ENCODE results near the gene FMO4. TPM values are rescaled to one million over a fixed set of nuclear protein-coding genes. Genes with fewer than 3 reads are reported as not detected.
"Not testable (repeated sequence)": the region's sequence is repeated elsewhere in the genome, so short reads cannot be mapped to it uniquely, and the experiment has no call there.

FMO4 gene
- total RNA-seq, 3 donors from 2014 or later = 0.83 to 1.8 (median 1.3) TPM

DNA sequence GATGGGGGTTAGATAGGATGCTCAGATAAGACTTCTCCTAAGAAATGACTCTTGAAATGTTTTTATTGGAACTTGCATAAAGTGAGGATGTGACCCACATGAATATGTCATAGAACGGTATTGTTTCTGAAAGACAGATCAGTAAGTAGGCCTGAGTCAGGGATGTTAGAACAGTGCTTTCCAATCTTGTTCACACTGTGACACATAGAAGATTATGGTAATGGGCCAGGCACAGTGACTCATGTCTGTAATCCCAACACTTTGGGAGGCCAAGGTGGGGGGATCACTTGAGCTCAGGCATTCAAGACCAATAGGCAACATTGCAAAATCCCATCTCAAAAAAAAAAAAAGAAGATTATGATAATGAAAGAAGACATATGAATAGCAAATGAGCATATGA, 32.9 kb downstream of the FMO4 start:
- Mint-ChIP-seq H3K36me3 (ENCODE audit: insufficient read depth) (peaks cover 4% of the 10 kb centered on the region), H3K9me3 (peaks cover 13% of the 10 kb centered on the region), H3K4me1 (ENCODE audit: low read depth) (no peaks in the 10 kb centered on the region), H3K4me3 (no peak overlapping the region), H3K27me3 (ENCODE audit: low read depth) (peaks cover 2% of the 10 kb centered on the region)
- DNase-seq (no peak), ATAC-seq (peak; percentile 27 to 54)

DNA sequence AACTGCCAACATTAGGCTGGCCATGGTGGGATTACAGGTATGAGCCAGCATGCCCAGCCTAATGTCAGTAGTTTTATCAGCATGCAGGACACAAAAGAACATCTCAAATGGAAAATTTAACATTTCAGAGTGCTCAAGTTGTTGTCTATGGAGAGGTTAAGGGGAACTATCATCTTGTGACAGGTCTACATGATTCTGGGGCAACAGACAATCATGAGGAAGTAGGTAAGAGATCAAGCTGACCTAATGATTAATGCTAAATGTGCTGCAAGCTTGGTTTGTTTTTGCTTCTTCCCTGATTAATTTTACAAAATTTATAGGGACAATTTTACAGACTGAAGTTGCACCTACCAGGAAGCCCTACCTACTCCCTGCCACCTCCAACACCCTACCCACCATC, 36.6 kb downstream of the FMO4 start:
- Mint-ChIP-seq H3K36me3 (ENCODE audit: insufficient read depth) (no peaks in the 10 kb centered on the region), H3K27me3 (ENCODE audit: low read depth) (peaks cover 5% of the 10 kb centered on the region), H3K4me3 (no peak overlapping the region), H3K4me1 (ENCODE audit: low read depth) (no peaks in the 10 kb centered on the region), H3K9me3 (peaks cover 13% of the 10 kb centered on the region)
- ATAC-seq = no peak
- no peak for DNase-seq

DNA sequence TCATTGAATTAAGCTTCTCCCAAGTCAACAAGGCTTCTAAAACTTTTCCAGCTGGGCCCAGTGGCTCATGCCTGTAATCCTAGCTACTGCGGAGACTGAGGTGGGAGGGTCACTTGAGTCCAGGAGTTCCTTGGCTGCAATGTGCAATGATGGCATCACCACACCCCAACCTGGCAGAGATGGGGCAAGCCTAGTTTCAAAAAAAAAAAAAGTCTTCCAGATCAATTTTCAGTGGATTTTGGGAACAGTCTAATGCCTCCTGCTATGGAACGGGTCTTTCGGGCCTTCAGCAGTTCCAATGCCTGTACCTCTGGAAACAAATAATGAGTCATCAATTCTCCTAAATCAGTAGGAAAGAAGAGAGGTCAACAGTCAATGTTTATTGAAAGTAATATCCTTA, 38.0 kb downstream of the FMO4 start:
- no peaks in the 10 kb centered on the region for H3K4me1 Mint-ChIP-seq (ENCODE audit: low read depth)
- H3K9me3 Mint-ChIP-seq = peaks cover 8% of the 10 kb centered on the region
- ATAC-seq (no peak), DNase-seq (no peak)
- H3K36me3 Mint-ChIP-seq (ENCODE audit: insufficient read depth) = no peaks in the 10 kb centered on the region
- H3K27me3 Mint-ChIP-seq (ENCODE audit: low read depth) = peaks cover 5% of the 10 kb centered on the region
- H3K4me3 Mint-ChIP-seq = no peak overlapping the region

DNA sequence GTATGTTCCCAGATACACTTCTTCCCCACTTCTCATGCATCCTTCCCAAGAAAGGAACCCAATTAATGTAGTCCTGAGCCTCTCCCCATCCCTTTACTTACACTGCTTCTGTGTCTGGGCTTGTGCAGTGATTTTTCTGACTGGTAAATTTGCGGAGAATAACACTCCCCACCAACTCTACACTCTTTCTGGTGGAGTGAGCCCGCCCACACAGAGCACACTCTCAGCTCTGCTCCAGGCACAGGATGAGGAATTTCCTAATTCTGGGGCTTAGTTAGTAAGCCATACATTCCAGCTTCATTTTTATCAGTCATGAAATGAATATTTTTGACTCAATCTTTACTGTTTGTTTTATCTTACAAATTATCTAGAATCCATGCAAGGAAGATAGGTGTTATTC, 38.6 kb downstream of the FMO4 start:
- Mint-ChIP-seq H3K4me3 (no peak overlapping the region), H3K27me3 (ENCODE audit: low read depth) (peaks cover 5% of the 10 kb centered on the region), H3K9me3 (peaks cover 8% of the 10 kb centered on the region), H3K36me3 (ENCODE audit: insufficient read depth) (no peaks in the 10 kb centered on the region), H3K4me1 (ENCODE audit: low read depth) (no peaks in the 10 kb centered on the region)
- DNase-seq (no peak), ATAC-seq (no peak)

DNA sequence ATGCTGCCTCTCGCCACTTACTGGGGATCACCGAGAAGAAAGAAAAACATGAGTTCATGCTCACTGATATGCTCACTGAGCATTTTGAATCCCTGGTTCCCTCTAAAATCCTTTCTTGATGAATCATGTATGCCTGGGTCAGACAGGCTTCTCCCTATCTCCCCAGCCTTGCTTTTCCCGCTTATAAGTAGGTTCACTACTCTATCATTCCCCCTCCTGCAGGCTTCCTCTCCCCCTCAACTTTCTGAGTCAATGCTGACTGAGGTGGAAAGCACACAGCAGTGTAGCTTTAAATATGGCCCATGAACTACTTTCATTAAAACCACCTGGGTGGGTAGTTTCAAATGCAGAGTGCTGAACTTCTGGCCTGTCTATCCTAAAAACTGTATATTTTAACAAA, 41.7 kb downstream of the FMO4 start:
- Mint-ChIP-seq H3K4me3 (no peak overlapping the region), H3K4me1 (ENCODE audit: low read depth) (no peaks in the 10 kb centered on the region), H3K9me3 (peaks cover 6% of the 10 kb centered on the region), H3K36me3 (ENCODE audit: insufficient read depth) (no peaks in the 10 kb centered on the region), H3K27me3 (ENCODE audit: low read depth) (peaks cover 16% of the 10 kb centered on the region)
- ATAC-seq (no peak), DNase-seq (no peak)

DNA sequence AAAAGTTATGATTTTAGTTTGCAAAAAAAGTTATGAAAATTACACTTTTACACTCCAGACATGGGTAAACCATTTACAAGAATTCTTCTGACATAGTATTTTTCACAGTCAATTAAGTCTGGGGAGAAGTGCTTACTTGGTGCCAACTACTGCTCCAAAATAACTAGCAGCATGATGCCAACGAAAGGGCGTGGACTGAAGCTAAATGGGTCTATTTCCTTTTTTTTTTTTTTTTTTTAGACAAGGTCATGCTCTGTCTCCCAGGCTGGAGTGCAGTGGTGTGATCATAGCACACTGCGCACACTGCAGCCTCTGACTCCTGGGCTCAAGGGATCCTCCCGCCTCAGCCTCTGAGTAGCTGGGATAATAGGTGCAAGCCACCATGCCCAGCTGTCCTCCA, 43.2 kb downstream of the FMO4 start:
- Mint-ChIP-seq H3K9me3 (peaks cover 5% of the 10 kb centered on the region), H3K4me1 (ENCODE audit: low read depth) (no peaks in the 10 kb centered on the region), H3K4me3 (no peak overlapping the region), H3K27me3 (ENCODE audit: low read depth) (peaks cover 18% of the 10 kb centered on the region), H3K36me3 (ENCODE audit: insufficient read depth) (no peaks in the 10 kb centered on the region)
- no peak for ATAC-seq
- no peak for DNase-seq

DNA sequence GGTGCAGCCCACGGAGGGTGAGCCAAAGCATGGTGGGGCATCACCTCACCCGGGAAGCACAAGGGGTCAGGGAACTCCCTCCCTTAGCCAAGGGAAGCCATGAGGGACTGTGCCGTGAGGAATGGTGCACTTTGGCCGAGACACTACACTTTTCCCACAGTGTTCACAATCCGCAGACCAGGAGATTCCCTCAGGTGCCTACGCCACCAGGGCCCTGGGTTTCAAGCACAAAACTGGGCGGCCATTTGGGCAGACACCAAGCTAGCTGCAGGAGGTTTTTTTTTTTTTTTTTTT, 45.3 kb downstream of the FMO4 start:
- not testable (repeated sequence) for H3K4me1 Mint-ChIP-seq (ENCODE audit: low read depth); H3K4me3 Mint-ChIP-seq

DNA sequence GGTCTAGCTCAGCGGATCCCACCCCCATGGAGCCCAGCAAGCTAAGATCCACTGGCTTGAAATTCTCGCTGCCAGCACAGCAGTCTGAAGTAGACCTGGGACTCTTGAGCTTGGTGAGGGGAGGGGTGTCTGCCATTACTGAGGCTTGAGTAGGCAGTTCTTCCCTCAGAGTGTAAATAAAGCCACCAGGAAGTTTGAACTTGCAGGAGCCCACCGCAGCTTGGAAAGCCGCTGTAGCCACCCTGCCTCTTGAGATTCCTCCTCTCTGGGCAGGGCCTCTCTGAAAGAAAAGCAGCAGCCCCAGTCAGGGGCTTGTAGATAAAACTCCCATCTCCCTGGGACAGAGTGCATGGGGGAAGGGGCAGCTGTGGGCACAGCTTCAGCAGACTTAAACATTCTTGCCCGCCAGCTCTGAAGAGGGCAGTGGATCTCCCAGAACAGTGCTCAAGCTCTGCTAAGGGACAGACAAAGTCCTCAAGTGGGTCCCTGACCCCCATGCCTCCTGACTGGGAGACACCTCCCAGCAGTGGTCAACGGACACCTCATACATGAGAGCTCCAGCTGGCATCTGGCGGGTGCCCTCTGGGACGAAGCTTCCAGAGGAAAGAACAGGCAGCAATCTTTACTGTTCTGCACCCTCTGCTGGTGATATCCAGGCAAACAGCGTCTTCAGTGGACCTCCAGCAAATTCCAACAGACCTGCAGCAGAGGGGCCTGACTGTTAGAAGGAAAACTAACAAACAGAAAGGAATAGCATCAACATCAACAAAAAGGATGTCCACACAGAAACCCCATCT, 45.9 kb downstream of the FMO4 start:
- not testable (repeated sequence) for ATAC-seq; H3K36me3 Mint-ChIP-seq (ENCODE audit: insufficient read depth); H3K4me3 Mint-ChIP-seq; H3K4me1 Mint-ChIP-seq (ENCODE audit: low read depth); DNase-seq
- Mint-ChIP-seq H3K27me3 (ENCODE audit: low read depth) (peaks cover 15% of the 10 kb centered on the region), H3K9me3 (peaks cover 12% of the 10 kb centered on the region)

More for the DNA sequence above, 45.3 kb downstream of the FMO4 start:
- not testable (repeated sequence) for DNase-seq; H3K36me3 Mint-ChIP-seq (ENCODE audit: insufficient read depth); ATAC-seq
- Mint-ChIP-seq H3K9me3 (peaks cover 12% of the 10 kb centered on the region), H3K27me3 (ENCODE audit: low read depth) (peaks cover 18% of the 10 kb centered on the region)

DNA sequence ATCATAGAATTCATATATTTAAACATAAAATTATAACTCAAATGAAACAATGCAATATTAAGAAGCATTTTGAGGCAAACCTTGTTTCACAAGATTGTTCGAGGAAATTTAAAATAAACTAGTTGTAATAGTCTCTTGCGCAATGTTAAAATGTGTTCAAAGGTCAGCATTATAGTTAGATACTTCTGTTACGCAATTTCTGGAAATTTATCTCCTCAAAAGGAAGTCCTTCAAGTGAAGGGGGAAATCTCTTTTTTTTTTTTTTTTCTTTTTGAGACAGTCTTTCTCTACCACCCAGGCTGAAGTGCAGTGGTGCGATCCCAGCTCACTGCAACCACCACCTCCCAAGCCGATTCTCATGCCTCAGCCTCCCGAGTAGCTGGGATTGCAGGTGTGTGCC, 52.1 kb downstream of the FMO4 start:
- H3K27me3 Mint-ChIP-seq (ENCODE audit: low read depth) = no peaks in the 10 kb centered on the region
- ATAC-seq (no peak), DNase-seq (no peak)
- H3K4me3 Mint-ChIP-seq = no peak overlapping the region
- H3K36me3 Mint-ChIP-seq (ENCODE audit: insufficient read depth) = no peaks in the 10 kb centered on the region
- peaks cover 11% of the 10 kb centered on the region for H3K9me3 Mint-ChIP-seq
- H3K4me1 Mint-ChIP-seq (ENCODE audit: low read depth) = no peaks in the 10 kb centered on the region

DNA sequence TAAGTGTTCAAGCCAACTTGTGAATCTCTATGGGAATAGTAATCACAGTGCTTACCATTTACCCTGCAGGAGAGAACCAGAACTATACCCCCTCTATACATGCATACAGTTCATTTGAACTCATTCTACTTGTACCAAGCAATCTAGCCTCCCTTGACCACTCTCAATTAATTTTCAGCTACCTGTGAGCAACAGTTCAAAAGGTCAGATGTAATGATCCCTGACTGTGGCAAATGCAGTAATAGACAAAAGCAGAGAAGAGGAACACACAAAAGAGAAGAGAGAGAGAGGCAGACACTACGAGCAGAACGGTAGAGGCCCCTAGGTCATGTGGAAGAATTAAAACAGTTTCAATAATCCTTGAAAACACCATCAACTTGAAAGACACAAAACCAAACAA, 52.8 kb downstream of the FMO4 start:
- Mint-ChIP-seq H3K27me3 (ENCODE audit: low read depth) (no peaks in the 10 kb centered on the region), H3K36me3 (ENCODE audit: insufficient read depth) (no peaks in the 10 kb centered on the region), H3K4me3 (no peak overlapping the region), H3K4me1 (ENCODE audit: low read depth) (no peaks in the 10 kb centered on the region), H3K9me3 (peaks cover 11% of the 10 kb centered on the region)
- ATAC-seq (no peak), DNase-seq (no peak)

DNA sequence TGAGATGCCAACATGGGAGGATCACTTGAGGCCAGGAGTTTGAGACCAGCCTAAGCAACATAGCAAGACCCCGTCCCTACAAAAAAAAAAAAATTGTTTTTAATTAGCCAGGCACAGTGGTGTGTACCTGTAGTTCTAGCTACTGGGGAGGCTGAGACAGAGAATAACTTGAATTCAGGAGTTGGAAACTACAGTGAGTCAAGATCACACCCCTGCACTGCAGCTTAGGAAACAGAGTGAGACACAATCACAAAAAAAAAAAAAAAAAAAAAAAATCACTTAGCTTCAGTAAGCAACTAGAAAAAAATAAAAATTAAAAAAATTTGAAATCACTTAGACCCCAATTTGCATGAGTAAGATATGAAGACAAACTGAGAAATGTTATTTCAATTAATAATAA, 53.5 kb downstream of the FMO4 start:
- H3K4me1 Mint-ChIP-seq (ENCODE audit: low read depth) = no peaks in the 10 kb centered on the region

DNA sequence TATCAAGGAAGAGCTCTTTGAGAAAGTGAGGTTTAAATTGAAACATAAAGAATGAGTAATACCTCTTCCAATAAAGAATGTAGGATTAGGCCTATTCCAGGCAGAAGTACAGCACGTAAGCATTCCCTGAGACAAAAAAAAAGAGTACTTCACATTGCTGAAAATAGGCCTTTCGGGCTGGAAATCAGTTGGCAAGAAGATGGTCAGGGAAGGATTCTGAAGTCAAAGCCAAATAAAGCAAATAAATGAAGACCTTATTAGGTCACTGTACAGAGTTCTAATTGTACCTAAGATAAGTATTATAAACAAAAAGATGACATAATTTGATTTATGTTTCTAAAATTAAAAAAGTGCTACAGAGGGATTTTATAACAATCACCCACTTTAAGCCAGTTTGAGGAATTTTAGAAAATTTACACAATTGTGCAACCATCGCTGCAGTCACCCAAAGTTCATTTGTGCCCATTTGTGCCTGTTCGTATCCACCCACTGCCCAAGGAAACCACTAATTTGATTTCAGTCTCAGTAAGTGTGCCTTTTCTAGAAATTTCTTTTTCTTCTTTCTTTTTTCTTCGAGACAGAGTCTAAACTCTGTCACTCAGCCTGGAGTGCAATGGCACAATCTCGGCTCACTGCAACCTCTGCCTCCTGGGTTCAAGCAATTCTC, 58.6 kb downstream of the FMO4 start:
- ATAC-seq = no peak
- Mint-ChIP-seq H3K4me1 (ENCODE audit: low read depth) (no peaks in the 10 kb centered on the region), H3K36me3 (ENCODE audit: insufficient read depth) (no peaks in the 10 kb centered on the region), H3K4me3 (no peak overlapping the region), H3K9me3 (peaks cover 4% of the 10 kb centered on the region), H3K27me3 (ENCODE audit: low read depth) (peaks cover 5% of the 10 kb centered on the region)
- no peak for DNase-seq

More for the DNA sequence above, 53.5 kb downstream of the FMO4 start:
- Mint-ChIP-seq H3K27me3 (ENCODE audit: low read depth) (no peaks in the 10 kb centered on the region), H3K9me3 (peaks cover 11% of the 10 kb centered on the region), H3K36me3 (ENCODE audit: insufficient read depth) (no peaks in the 10 kb centered on the region), H3K4me3 (no peak overlapping the region)
- ATAC-seq (no peak), DNase-seq (no peak)

DNA sequence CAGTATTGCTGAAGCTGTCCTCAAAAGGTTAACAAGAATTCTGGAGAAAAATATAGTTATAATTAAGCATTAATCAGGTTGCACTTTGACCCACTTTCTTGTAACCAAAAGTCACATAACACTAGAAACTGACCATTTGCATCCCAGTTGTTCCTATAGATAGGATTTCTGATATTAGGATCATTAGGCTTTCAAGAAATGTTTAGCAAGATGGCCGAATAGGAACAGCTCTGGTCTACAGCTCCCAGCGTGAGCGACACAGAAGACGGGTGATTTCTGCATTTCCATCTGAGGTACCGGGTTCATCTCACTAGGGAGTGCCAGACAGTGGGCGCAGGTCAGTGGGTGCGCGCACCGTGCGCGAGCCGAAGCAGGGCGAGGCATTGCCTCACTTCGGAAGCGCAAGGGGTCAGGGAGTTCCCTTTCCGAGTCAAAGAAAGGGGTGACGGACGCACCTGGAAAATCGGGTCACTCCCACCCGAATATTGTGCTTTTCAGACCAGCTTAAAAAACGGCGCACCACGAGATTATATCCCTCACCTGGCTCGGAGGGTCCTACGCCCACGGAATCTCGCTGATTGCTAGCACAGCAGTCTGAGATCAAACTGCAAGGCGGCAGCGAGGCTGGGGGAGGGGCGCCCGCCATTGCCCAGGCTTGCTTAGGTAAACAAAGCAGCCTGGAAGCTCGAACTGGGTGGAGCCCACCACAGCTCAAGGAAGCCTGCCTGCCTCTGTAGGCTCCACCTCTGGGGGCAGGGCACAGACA, 59.6 kb downstream of the FMO4 start:
- not testable (repeated sequence) for H3K27me3 Mint-ChIP-seq (ENCODE audit: low read depth); H3K4me3 Mint-ChIP-seq; H3K4me1 Mint-ChIP-seq (ENCODE audit: low read depth); H3K9me3 Mint-ChIP-seq; DNase-seq; ATAC-seq; H3K36me3 Mint-ChIP-seq (ENCODE audit: insufficient read depth)

DNA sequence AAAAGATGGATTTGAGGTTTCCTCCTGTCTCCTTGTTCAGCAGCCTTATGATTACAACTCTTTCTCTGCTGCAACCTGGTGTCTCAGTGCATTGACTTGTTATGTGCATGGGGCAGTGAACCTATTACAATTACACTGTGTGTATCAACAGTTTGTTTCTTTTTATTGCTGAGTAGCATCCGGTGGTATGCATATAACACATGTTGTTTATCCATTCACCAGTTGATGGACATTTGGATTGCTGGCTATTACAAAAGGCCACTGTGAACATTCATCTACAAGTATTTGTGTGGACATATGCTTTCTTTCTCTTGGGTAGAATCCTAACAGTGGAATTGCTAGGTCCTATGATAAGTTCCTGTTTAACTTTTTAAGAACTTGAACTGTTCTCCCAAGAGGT, 65.9 kb downstream of the FMO4 start:
- Mint-ChIP-seq H3K27me3 (ENCODE audit: low read depth) (no peaks in the 10 kb centered on the region), H3K9me3 (no peaks in the 10 kb centered on the region), H3K4me3 (no peak overlapping the region), H3K36me3 (ENCODE audit: insufficient read depth) (no peaks in the 10 kb centered on the region), H3K4me1 (ENCODE audit: low read depth) (no peaks in the 10 kb centered on the region)
- DNase-seq = no peak
- ATAC-seq = no peak

DNA sequence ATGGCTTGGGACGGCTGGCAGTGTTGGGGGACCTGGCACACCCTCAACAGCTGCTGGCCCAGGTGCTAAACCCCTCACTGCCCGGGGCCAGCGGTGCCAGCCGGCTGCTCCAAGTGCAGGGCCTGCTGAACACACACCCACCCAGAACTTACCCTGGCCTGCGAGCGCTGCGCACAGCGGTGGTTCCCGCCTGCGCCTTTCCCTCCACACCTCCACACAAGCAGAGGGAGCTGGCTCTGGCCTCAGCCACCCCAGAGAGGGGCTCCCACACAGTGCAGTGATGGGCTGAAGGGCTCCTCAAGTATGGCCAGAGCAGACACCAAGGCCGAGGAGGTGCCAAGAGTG, 67.9 kb downstream of the FMO4 start:
- no peak for ATAC-seq
- DNase-seq = no peak
- H3K36me3 Mint-ChIP-seq (ENCODE audit: insufficient read depth) = no peaks in the 10 kb centered on the region
- H3K4me3 Mint-ChIP-seq = no peak overlapping the region
- peaks cover 3% of the 10 kb centered on the region for H3K27me3 Mint-ChIP-seq (ENCODE audit: low read depth)
- H3K9me3 Mint-ChIP-seq = no peaks in the 10 kb centered on the region
- no peaks in the 10 kb centered on the region for H3K4me1 Mint-ChIP-seq (ENCODE audit: low read depth)

All from activated T-cell treated with anti-CD3 and anti-CD28 coated beads, Interleukin-2, amount 50 U/mL, for 4 hours (primary cell).